Keratinocyte (primary cell): ENCODE results near the gene HKDC1.

Experiments
- EZH2 ChIP-seq: IDR thresholded peaks from one replicate; pipeline ENCODE4 v1.6.1; 2012; ENCODE audit warnings: inconsistent platforms, mild to moderate bottlenecking, low read length, moderate library complexity
- TF ChIP-seq, protein P1 (sequence below), 3 experiments: IDR thresholded peaks in 1 of 3; conservative IDR thresholded peaks in 1 of 3; optimal IDR thresholded peaks in 1 of 3; 2 replicates in 2 of 3; 3 replicates in 1 of 3; pipeline versions ENCODE3 to v1.5.1; 2011; ENCODE audit warnings: low read length in 3 of 3, mild to moderate bottlenecking in 3 of 3, moderate library complexity in 2 of 3, control low read depth in 1 of 3, inconsistent platforms in 1 of 3; ENCODE audit not compliant: insufficient read depth in 2 of 3; ENCODE audit errors: extremely low read depth in 1 of 3

- TF ChIP-seq, protein P1, sequence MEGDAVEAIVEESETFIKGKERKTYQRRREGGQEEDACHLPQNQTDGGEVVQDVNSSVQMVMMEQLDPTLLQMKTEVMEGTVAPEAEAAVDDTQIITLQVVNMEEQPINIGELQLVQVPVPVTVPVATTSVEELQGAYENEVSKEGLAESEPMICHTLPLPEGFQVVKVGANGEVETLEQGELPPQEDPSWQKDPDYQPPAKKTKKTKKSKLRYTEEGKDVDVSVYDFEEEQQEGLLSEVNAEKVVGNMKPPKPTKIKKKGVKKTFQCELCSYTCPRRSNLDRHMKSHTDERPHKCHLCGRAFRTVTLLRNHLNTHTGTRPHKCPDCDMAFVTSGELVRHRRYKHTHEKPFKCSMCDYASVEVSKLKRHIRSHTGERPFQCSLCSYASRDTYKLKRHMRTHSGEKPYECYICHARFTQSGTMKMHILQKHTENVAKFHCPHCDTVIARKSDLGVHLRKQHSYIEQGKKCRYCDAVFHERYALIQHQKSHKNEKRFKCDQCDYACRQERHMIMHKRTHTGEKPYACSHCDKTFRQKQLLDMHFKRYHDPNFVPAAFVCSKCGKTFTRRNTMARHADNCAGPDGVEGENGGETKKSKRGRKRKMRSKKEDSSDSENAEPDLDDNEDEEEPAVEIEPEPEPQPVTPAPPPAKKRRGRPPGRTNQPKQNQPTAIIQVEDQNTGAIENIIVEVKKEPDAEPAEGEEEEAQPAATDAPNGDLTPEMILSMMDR (optimal IDR thresholded peaks at IDR 0.05 in 1 of 3, IDR thresholded peaks at IDR 0.05 in 1 of 3, conservative IDR thresholded peaks at IDR 0.05 in 1 of 3; ENCODE audit: extremely low read depth in 1 of 3, insufficient read depth in 2 of 3, low read length in 3 of 3) = no peak
- TF ChIP-seq EZH2 = no peak
These were observed 5.4 kb upstream of the HKDC1 start for GRCh38 chr10:69214666-69215131.
